Smooth muscle cell (in vitro differentiated cells): ENCODE measurements around the gene KCNA3. TPM values are rescaled to one million over a fixed set of nuclear protein-coding genes. Genes with fewer than 3 reads are reported as not detected.

Source experiments
- DNase-seq: peaks from one replicate; lab custom pipeline; 2025; ENCODE audit not compliant: unreplicated experiment; lab: John Stamatoyannopoulos, UW
- H2AFZ ChIP-seq: fragments of 200-600 bp; sonication (generic); 2 replicates; pipeline ENCODE4 v1.6.0; 2016; ENCODE audit warnings: antibody characterized with exemption, low read depth, mild to moderate bottlenecking
- H3F3A ChIP-seq: fragments of 200-600 bp; sonication (generic); 2 replicates; pipeline ENCODE4 v1.6.0; 2017; ENCODE audit warnings: antibody characterized with exemption, low read depth
- H3K27ac ChIP-seq: fragments of 200-600 bp; sonication (generic); 2 replicates; pipeline ENCODE4 v1.5.1; 2016; ENCODE audit warnings: low read depth, mild to moderate bottlenecking
- H3K27me3 ChIP-seq: fragments of 200-600 bp; sonication (generic); 2 replicates; pipeline ENCODE4 v1.6.1; 2016; ENCODE audit warnings: low read depth, mild to moderate bottlenecking
- H3K36me3 ChIP-seq: fragments of 200-600 bp; sonication (generic); 2 replicates; pipeline ENCODE4 v1.5.1; 2016; ENCODE audit warnings: low read depth
- H3K4me1 ChIP-seq: fragments of 200-600 bp; sonication (generic); 2 replicates; pipeline ENCODE4 v1.5.1; 2016; ENCODE audit warnings: low read depth
- H3K4me2 ChIP-seq: fragments of 200-600 bp; sonication (generic); 2 replicates; pipeline ENCODE4 v1.6.0; 2016; ENCODE audit warnings: mild to moderate bottlenecking
- H3K4me3 ChIP-seq: fragments of 200-600 bp; sonication (generic); 2 replicates; pipeline ENCODE4 v1.5.1; 2016; ENCODE audit warnings: mild to moderate bottlenecking
- H3K79me2 ChIP-seq: fragments of 200-600 bp; sonication (generic); 2 replicates; pipeline ENCODE4 v1.6.0; 2016; ENCODE audit warnings: low read depth, mild to moderate bottlenecking
- H3K9ac ChIP-seq: fragments of 200-600 bp; sonication (generic); 2 replicates; pipeline ENCODE4 v1.6.0; 2016; ENCODE audit warnings: low read depth
- H3K9me3 ChIP-seq: fragments of 200-600 bp; sonication (generic); replicated peaks from 2 replicates; pipeline ENCODE4 v1.5.1; 2016; ENCODE audit warnings: low read depth
- H4K20me1 ChIP-seq: fragments of 200-600 bp; sonication (generic); 2 replicates; pipeline ENCODE4 v1.6.0; 2016; ENCODE audit warnings: low read depth
- WGBS: methylation state at CpG from one replicate; pipeline ENCODE4 v1.1.7; 2016; ENCODE audit warnings: low lambda C conversion rate; 5-methylcytosine and 5-hydroxymethylcytosine counted together
- polyA plus RNA-seq: library from polyadenylated mRNA; unstranded; fragments of >200 nt; fragmentation: Nextera tagmentation; extraction: Ambion mirVana; gene quantifications from 2 replicates; pipeline ENCODE4 v1.2.1, GENCODE V29; 2016
- total RNA-seq: library from RNA; depleted of rRNA; stranded (reverse); fragments of >200 nt; gene quantifications from 2 replicates; pipeline ENCODE4 v1.2.3, GENCODE V29; 2014
- TF ChIP-seq, protein P1 (sequence below): fragments of 200-600 bp; sonication (generic); IDR thresholded peaks from 2 replicates; pipeline ENCODE4 v1.5.1; 2017; ENCODE audit warnings: borderline replicate concordance, mild to moderate bottlenecking, antibody characterized with exemption; ENCODE audit not compliant: insufficient read depth, poor library complexity, severe bottlenecking

KCNA3 gene
- total and polyA plus RNA-seq, 2 experiments from 2014 or later: 3.7 to 9.3 TPM

DNA sequence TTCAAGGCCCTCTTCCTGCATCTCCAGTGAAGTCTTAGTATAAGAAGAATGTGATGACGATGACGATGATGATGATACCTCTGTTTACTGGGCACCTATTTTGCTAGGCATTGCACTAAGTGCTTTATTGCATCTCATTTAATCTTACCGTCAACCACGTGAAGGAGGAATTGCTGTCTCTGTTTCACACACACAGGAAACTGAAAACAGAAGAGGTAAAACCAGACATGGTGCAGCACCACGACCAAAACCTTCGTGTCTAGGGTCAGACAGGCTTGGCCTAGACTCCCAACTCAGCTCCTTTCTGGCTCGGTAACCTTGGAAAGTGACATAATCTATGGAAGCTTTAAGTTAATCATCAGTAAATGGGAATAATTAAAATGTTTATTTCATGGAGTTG lies 47.9 kb downstream of the KCNA3 start:
- DNase-seq: no peak
- Histone ChIP-seq H3K4me3 (no peak overlapping the region), H3F3A (no peaks in the 10 kb centered on the region), H3K27ac (no peak overlapping the region), H3K4me2 (no peak overlapping the region), H3K4me1 (no peaks in the 10 kb centered on the region), H3K9ac (no peak overlapping the region), H3K79me2 (no peaks in the 10 kb centered on the region), H3K9me3 (no peaks in the 10 kb centered on the region), H2AFZ (no peak overlapping the region), H3K36me3 (no peaks in the 10 kb centered on the region), H4K20me1 (no peaks in the 10 kb centered on the region), H3K27me3 (peaks cover 31% of the 10 kb centered on the region)
- WGBS: 88% methylated on average over 7 of the region's 7 CpGs
- TF ChIP-seq, protein P1, sequence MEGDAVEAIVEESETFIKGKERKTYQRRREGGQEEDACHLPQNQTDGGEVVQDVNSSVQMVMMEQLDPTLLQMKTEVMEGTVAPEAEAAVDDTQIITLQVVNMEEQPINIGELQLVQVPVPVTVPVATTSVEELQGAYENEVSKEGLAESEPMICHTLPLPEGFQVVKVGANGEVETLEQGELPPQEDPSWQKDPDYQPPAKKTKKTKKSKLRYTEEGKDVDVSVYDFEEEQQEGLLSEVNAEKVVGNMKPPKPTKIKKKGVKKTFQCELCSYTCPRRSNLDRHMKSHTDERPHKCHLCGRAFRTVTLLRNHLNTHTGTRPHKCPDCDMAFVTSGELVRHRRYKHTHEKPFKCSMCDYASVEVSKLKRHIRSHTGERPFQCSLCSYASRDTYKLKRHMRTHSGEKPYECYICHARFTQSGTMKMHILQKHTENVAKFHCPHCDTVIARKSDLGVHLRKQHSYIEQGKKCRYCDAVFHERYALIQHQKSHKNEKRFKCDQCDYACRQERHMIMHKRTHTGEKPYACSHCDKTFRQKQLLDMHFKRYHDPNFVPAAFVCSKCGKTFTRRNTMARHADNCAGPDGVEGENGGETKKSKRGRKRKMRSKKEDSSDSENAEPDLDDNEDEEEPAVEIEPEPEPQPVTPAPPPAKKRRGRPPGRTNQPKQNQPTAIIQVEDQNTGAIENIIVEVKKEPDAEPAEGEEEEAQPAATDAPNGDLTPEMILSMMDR: no peak

Other genes with a start within 250 kb of the KCNA3 start
- gene PROK1, start 223.8 kb downstream of the KCNA3 start, total RNA-seq: 43.0 and 45.2 TPM in 2 replicates
- gene PROK1, start 223.8 kb downstream of the KCNA3 start, polyA plus RNA-seq: 66.2 and 69.5 TPM in 2 replicates
- gene KCNA10, start 155.8 kb downstream of the KCNA3 start, total RNA-seq: not detected in 2 replicates
- gene KCNA10, start 155.8 kb downstream of the KCNA3 start, polyA plus RNA-seq: not detected in 2 replicates
- gene KCNA2, start 68.6 kb downstream of the KCNA3 start, total RNA-seq: 0.81 and 1.7 TPM in 2 replicates
- 0.16 and 0.99 TPM in 2 replicates for gene KCNA2, start 68.6 kb downstream of the KCNA3 start, polyA plus RNA-seq
- not detected in 2 replicates for gene CD53, start 198.2 kb upstream of the KCNA3 start, total RNA-seq
- gene CD53, start 198.2 kb upstream of the KCNA3 start, polyA plus RNA-seq: not detected in 2 replicates